ENCODE data around the gene PSMB1. TPM values are rescaled to one million over a fixed set of nuclear protein-coding genes. Genes with fewer than 3 reads are reported as not detected.

The PSMB1 gene
- total RNA-seq, 4 donors from 2014 or later = 208 to 291 (median 239) TPM

DNA sequence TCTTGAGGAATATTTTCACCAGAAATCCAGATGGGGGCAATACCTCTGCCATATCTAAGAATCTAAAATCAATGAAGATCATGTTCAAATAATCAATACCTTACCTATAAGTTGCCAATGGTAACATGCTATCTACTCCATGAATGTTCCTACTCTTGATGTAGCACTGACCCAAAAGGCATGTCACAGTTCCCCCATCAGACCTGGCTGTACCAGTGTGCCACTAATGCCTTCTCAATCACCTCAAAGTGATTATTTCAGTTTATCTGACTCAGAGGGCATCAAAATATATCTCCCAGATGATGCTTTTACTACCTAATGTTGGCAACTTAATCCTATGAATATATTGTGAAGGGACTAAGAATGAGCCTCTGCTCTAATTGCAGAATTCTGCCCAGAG lies 25.8 kb upstream of the PSMB1 start:
- TF ChIP-seq, protein P1, sequence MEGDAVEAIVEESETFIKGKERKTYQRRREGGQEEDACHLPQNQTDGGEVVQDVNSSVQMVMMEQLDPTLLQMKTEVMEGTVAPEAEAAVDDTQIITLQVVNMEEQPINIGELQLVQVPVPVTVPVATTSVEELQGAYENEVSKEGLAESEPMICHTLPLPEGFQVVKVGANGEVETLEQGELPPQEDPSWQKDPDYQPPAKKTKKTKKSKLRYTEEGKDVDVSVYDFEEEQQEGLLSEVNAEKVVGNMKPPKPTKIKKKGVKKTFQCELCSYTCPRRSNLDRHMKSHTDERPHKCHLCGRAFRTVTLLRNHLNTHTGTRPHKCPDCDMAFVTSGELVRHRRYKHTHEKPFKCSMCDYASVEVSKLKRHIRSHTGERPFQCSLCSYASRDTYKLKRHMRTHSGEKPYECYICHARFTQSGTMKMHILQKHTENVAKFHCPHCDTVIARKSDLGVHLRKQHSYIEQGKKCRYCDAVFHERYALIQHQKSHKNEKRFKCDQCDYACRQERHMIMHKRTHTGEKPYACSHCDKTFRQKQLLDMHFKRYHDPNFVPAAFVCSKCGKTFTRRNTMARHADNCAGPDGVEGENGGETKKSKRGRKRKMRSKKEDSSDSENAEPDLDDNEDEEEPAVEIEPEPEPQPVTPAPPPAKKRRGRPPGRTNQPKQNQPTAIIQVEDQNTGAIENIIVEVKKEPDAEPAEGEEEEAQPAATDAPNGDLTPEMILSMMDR (IDR thresholded peaks at IDR 0.05; ENCODE audit: low read depth) = no peak

DNA sequence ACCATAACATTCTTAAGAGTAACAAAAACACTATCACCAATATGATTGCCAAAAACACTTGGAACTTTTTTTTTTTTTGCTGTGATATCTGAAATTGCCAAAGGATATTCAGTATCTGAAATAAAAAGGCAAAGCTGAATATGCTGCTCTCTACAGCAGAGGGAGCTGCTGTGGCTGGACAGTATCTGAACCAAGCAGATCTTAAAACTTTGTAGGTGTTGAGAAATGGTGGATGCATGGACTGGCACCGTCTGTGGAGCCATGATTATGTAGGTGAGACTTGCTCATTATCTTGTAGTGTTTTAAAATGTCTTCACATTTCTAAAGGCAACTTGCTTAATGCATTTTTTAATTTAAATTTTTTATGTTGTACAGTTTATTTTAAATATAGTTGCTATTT lies 22.1 kb upstream of the PSMB1 start:
- TF ChIP-seq, protein P1 (IDR thresholded peaks at IDR 0.05; ENCODE audit: low read depth) = no peak

DNA sequence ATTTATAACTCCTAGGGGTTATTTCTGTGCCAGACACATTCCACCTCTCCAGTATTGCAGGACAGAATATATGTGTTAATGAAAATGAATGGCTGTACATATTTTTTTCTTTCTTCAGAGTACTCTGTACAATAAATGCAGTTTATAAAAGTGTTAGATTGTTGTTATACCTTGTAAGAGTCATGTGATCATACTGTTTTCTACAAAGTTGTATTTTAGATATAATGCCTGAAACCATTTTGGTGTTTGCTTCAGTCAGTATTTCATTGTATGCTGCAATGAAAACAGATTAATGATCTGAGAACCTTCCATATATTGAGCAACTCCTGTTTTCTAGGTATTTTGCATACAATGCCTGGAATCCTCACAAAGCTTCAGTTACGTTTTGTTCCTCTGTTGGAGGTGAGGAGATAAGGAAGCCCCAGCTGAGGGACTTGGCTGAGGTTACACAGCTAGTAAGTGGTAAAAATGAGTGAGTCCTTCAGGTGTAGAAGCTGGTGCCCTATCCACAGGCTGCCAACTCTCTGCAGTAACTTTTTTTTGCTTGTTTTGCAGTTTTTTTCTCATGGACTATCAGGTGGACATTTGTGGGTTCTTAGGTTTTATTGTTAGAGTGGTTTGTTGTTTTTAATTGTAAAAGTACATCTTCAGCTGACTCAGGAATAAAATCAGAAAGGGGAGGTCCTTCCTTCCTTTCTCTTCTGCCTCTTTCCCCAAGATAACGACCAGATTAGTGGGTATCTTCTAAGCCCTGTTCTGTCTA lies 19.8 kb upstream of the PSMB1 start:
- TF ChIP-seq, protein P1 (IDR thresholded peaks at IDR 0.05; ENCODE audit: low read depth) = no peak

DNA sequence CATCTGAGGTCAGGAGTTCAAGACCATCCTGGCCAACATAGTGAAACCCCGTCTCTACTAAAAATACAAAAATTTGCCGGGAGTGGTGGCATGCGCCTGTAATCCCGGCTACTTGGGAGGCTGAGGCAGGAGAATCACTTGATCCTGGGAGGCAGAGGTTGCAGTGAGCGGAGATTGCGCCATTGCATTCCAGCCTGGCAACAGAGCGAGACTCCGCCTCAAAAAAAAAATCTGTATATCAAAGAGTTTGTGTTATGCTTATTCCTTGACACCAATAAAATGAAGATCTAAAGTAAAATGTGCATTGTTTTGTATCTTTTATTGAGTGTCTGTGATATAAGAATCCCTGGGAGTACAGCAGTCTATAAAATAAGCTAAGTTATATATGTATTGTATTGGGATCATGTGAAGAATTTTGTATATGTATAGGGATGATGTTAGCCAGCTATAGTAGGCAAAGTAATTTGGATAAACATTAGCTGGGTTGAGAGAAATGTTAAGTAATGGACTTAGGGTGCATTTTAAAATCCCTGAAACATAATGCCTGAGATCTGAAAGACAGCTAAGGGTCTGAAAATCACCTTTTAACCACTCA lies 11.9 kb upstream of the PSMB1 start:
- TF ChIP-seq, protein P1 (IDR thresholded peaks at IDR 0.05; ENCODE audit: low read depth) = no peak

DNA sequence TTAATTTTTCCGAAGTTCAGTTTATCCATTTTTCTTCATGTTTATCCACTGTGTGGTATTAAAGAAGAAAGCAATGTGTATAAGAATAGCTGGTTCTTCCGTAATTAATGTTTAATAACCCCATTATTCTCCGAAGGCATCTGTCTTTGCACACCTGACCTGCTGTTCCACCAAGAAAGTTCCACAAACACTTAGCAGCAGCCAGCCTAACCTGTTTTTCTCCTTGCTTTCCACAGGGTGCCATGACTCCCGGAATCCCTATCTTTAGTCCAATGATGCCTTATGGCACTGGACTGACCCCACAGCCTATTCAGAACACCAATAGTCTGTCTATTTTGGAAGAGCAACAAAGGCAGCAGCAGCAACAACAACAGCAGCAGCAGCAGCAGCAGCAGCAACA lies 8.4 kb upstream of the PSMB1 start:
- TF ChIP-seq, protein P1 (IDR thresholded peaks at IDR 0.05; ENCODE audit: low read depth) = no peak

DNA sequence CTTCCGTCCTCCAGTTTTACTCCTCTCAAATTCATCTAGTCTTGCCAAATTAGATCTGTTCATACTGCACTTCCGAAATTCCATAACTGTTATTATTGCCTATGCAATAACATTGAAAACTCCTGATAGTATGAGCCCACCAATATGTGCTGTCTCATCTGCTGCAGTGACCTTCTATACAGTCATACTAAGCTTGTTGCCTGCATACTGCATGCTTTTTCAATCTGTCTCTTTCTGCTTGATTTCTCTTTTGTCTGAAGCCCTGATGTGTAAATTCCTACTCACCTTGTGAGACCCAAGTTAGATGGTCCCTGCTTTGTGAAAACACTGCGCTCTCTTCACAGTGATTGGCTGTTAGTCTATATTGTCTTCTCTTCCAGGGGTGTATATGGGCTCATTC lies 2.2 kb upstream of the PSMB1 start:
- TF ChIP-seq, protein P1 (IDR thresholded peaks at IDR 0.05; ENCODE audit: low read depth) = no peak

DNA sequence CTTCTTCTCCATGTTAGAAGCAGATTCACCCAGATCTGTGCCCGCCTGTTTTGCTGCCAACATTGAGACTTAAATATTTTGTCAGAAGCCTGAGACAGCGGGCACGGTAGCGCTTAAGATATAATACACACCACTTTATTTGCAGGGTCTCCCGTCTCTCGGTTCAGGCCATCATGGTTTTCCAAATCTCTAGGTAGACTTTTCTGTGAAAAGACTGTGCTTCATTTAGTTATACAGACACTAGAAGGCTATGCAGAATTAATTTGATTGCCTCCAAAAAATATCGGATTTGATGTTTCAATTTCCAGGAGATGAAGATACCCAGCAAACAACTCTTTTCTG lies 1.7 kb upstream of the PSMB1 start:
- TF ChIP-seq, protein P1 (IDR thresholded peaks at IDR 0.05; ENCODE audit: low read depth) = no peak

All from subcutaneous adipose tissue (tissue), 4 donors.